T1000 (cell line): ENCODE results near the gene PTPN14.

ENCODE experiments used
- DNase-seq: peaks from one replicate; lab custom pipeline; 2025; ENCODE audit warnings: mixed read lengths; lab: John Stamatoyannopoulos, UW

The PTPN14 gene

GRCh38 chr1:214475331-214475730 lies 76.1 kb downstream of the PTPN14 start:
- no peak for DNase-seq

- DNase-seq: no peak
Measured at GRCh38 chr1:214474467-214474866, 76.9 kb downstream of the PTPN14 start.

GRCh38 chr1:214473862-214474261 lies 77.5 kb downstream of the PTPN14 start:
- DNase-seq: no peak

GRCh38 chr1:214473387-214473786 lies 78.0 kb downstream of the PTPN14 start:
- DNase-seq: no peak

DNA sequence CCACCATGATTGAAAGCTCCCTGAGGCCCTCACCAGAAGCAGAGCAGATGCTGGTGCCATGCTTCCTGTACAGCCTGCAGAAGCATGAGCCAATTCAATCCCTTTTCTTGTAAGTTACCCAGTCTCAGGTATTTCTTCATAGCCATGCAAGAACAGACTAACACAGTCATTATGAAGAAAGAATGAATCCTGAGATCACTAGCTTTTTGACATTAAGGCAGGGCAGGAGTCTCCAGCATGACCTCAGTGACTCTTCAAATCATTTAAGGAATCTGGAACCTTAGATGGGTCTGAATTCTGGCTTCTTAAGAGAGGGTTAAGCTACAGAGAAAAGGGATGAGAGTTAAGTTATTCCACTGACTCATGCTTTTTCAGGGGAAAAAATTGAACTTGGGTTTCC lies 79.0 kb downstream of the PTPN14 start:
- no peak for DNase-seq

GRCh38 chr1:214471458-214471857 lies 79.9 kb downstream of the PTPN14 start:
- DNase-seq: no peak

GRCh38 chr1:214470132-214470531 lies 81.3 kb downstream of the PTPN14 start:
- DNase-seq: no peak

DNA sequence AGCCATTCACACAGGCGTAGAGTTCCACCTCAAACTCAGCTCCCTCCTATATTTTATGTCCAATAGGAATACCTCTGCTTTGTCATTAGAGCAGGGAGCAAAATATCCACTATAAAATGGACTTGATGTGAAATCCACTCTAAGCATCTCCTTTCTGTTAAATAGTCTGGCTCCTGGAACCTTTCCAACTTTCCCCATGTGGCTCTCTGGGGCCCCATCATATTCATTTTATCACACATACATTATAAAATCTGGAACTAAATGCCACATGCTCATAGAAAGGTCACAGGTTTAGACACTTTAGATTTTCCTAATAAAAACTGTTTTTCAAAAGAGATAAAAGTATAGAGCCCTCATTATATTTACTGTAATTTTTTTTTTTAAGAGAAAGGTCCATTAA lies 82.1 kb downstream of the PTPN14 start:
- DNase-seq: no peak

DNA sequence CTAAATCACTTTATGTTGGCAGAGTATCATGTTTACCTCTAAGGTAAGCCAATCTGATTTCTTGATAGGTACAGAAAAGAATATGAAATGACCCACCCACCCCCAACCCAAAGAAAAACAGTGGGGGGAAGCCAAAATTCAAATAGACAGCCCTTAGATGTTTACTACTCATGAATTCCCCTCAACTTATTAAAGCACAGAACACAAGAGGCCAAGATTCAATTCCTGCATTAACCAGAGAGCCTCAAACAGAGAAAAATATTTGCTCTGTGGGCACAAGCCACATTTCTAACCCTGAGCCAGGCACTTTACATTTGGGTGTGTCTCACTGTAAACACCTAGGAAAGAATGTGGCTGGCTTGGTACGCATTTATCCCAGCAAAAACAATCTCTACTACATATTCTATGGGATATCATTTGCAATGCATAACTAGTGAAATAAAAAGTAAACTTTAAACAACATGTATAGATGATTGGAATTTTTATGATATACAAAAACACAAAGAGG lies 84.3 kb downstream of the PTPN14 start:
- no peak for DNase-seq

DNA sequence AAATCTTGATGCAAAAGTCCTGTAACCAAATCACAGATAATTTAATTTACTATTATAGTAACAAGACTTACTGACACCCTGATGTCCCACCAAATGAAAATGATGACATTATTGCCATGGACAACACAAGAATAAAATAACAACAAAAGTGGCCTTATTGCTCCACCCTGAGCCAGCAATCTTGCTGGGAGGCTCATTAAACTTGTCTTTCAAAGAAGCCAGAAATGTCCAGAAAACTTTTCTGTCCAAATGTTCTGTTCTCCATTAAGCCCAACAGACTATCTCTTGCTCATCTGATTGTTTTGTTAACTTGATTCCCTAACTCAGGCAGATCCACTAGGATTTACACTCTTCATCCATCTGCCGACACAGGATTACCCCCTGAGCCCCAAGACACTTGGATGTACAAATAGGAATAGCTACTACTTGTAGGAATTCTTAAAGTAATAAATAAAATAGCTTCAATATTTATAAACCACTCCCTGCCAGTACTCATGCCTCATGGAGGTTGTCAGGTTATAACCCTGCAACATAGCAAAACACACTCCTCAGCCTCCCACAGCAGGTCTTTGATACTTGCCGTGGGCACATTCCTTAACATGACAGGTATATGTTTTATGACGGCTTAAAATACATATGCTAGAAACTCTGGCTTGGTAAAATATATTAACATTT lies 84.9 kb downstream of the PTPN14 start:
- DNase-seq: no peak

GRCh38 chr1:214464445-214465287 lies 86.7 kb downstream of the PTPN14 start:
- DNase-seq: no peak

DNA sequence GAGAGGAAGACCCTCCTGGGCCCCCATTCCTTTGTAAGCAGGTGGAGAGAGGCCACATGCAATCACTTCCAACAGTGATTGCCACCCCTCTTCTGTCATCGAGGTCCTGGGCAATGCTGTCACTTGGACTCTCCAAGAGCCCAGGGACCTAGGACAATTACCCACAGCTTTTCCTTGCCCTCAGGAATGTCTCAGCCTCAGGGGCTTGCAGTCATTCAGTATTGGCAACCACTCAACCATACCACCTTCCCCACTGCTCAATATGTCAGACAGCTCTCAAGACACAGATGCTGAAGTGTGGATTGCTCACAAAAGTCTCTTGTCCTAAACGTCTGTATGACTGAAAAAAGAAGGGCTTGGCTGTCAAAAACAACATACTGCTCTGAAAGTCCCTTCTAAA lies 87.8 kb downstream of the PTPN14 start:
- no peak for DNase-seq

- DNase-seq: no peak
Measured at GRCh38 chr1:214462882-214463281, 88.5 kb downstream of the PTPN14 start.

- DNase-seq: no peak
Measured at GRCh38 chr1:214461305-214461704, 90.1 kb downstream of the PTPN14 start.

DNA sequence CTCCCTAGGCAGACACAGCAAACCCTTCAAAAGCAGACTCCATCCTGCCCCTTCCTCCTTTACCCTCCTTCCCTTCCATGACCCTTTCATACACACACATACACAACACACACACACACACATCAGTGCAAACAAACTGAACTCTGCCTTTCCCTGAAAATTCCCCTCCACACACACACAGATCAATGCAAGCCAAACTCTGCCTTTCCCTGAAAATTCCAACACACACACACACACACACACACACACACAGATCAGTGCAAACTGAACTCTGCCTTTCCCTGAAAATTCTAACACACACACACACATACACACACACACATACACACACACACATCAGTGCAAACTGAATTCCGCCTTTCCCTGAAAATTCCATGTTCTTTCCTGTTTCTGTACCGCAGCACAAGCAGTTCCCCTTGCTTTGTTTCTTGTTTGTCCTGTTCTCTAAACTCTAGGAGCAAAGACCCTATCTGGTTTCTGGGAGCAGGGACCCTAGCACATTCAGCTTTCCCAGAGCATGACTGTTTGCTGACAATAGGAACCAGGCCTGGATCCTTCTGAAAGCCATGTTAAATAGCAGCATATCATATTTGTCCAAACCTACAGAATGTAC lies 91.0 kb downstream of the PTPN14 start:
- no peak for DNase-seq

- DNase-seq: no peak
Measured at GRCh38 chr1:214459895-214460294, 91.5 kb downstream of the PTPN14 start.

DNA sequence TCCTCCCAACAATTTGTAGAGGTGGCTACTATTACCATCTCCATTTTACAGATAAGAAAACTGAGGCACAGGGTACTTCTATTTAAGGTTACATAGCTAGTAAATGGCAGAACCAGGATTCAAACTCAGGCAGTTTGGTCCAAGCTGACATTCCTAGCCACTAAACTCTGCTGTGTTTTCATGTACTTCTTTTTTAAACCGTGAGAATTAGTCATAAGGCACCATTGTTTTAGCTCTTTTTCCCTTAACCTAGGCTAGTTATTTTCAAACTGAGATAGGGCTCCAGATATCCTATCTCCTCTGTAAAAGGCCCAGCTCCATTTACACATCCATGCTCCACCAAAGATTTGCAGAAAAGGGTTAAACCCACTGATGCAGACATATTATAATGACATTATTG lies 92.9 kb downstream of the PTPN14 start:
- no peak for DNase-seq

GRCh38 chr1:214455971-214456867 lies 95.2 kb downstream of the PTPN14 start:
- DNase-seq: no peak

- DNase-seq: no peak
Measured at GRCh38 chr1:214455479-214455878, 95.9 kb downstream of the PTPN14 start.

GRCh38 chr1:214454569-214455396 lies 96.6 kb downstream of the PTPN14 start:
- peak; percentile 23 for DNase-seq
